Midbrain (tissue), 1 donor: Measurements from ENCODE around the gene BCAS3.
"Not testable (repeated sequence)": the region's sequence is repeated elsewhere in the genome, so short reads cannot be mapped to it uniquely, and the experiment has no call there.

ENCODE experiments used
- DNase-seq: peaks from one replicate; lab custom pipeline; 2025; lab: John Stamatoyannopoulos, UW

BCAS3 gene

GRCh38 chr17:61230972-61231820 is 553.5 kb downstream of the BCAS3 start:
- DNase-seq = no peak

GRCh38 chr17:61232871-61233270 is 555.2 kb downstream of the BCAS3 start:
- DNase-seq = no peak

GRCh38 chr17:61233991-61234750 is 556.5 kb downstream of the BCAS3 start:
- DNase-seq = no peak

GRCh38 chr17:61235001-61235826 is 557.6 kb downstream of the BCAS3 start:
- DNase-seq = no peak

- peak; percentile 45 for DNase-seq
Measured at GRCh38 chr17:61235827-61236197, 558.2 kb downstream of the BCAS3 start.

GRCh38 chr17:61237275-61237674 is 559.6 kb downstream of the BCAS3 start:
- DNase-seq = no peak

DNA sequence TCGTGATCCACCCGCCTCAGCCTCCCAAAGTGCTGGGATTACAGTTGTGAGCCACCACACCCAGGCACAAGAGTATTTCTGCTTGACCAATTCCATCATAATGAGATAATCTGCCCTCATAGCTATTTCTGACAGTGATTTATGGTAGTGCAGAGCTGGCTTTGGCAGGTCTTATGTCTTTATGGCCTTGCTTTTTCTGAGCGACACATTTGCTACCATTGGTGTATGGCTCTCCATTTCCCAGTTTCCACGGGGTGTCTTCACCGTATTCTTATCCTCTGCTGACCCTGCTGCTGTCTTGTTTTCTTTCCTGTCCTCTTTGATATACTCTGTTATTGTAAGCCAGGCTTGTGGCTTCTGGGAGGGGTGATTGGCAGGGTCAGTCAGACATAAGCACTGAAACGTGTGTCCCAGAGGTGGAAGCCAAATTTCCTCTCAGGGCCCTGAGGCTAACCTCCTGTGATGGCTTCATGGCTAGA is 560.8 kb downstream of the BCAS3 start:
- no peak for DNase-seq

DNA sequence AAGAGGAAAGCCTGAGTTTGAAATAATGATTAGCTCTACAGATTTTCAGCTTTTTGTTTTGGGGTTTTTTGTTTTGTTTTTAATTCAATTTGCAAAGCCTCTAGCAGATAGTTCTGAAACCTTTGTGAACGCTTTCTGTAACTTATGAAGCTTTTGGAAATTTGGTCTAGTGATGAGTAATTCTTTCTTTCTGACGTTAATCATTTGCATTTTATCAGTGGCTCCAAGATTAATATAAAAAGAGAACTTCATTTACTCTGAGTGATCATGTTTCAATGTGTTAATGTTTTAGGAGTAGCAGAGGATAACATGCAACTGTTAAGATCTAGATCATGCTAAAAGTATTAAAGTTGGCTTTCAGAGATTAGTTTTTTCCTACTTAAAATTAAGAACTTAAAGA is 561.7 kb downstream of the BCAS3 start:
- DNase-seq = no peak

GRCh38 chr17:61239953-61240352 is 562.3 kb downstream of the BCAS3 start:
- DNase-seq = no peak

GRCh38 chr17:61240851-61241468 is 563.3 kb downstream of the BCAS3 start:
- no peak for DNase-seq

- DNase-seq = not testable (repeated sequence)
Measured at GRCh38 chr17:61244988-61245387, 567.3 kb downstream of the BCAS3 start.

GRCh38 chr17:61245706-61246135 is 568.1 kb downstream of the BCAS3 start:
- no peak for DNase-seq

- no peak for DNase-seq
Measured at GRCh38 chr17:61247439-61247838, 569.8 kb downstream of the BCAS3 start.

GRCh38 chr17:61248399-61248798 is 570.7 kb downstream of the BCAS3 start:
- no peak for DNase-seq

DNA sequence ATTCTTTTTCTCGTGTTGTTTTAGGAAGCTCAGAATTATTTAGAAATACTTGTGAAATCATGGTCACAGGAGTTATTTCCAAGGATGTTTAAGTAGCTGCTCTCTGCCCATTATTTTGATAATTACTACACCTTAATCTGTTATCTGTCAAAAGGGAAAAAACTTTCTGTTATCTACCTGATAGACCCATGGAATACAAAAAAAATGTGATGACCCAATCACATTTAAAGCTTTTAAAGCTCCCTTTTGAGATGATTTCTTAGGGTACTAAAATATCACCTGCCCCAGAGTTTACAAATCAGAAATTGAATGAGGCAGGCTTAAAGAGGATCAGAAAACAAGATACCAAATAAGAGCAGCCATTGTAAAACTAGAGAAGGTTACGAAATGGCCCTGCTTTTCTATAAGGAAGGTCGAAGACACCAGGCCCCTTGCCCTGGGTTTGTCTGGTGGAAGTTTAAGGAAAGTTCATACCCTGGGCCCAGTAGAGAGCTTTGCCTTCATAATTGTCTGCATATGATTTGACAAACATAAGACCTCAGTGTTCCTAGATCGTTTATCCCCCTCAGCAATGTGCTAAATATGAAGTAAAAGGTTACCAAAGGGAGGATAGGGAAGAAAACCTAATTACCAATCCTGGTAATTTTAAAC is 572.1 kb downstream of the BCAS3 start:
- DNase-seq = no peak

GRCh38 chr17:61250335-61250890 is 572.8 kb downstream of the BCAS3 start:
- no peak for DNase-seq

DNA sequence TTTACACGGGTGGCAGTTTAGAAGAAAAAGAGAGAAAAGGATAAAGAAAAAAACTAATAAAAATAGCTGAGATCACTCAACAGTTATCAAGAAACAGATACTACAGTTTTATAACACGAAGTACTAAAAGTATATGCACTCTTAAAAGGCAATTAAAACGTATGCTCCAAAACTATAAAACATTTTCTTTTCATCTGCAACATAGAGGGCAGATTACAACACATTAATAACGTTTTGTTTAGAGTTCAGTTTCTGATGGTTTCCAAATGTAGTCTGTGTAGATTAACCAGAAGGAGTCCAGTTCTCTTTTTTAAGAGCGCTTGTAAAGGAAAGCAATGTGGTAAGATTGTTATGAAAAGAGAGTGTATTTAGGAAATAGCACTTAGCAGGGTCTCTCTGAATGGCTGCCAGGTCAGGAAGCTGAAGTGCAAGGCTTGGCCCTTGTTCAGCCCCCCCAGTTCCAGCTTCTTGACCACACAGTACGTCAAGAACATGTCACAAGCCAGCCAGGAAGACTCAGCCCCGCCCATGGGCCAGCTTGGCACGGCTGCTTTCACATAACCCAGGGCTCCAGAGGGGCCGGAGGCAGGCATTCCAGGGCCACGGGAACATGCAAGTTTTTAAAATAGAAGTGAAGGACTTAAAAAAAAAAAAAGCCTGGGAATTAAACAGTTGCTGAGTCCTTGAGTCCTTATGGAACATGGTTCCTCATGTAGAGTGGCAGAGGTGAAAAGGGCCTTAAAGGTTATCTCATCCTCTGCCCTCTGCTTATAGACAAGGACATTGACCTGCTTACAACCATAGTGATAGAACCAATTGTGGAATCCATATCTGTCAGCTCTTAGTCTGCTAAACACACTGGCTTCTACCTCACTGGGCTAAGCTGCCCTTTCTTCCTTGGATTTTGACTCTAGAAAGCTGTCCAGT is 574.6 kb downstream of the BCAS3 start:
- DNase-seq = peak; percentile 50

GRCh38 chr17:61253362-61253761 is 575.7 kb downstream of the BCAS3 start:
- DNase-seq = no peak

DNA sequence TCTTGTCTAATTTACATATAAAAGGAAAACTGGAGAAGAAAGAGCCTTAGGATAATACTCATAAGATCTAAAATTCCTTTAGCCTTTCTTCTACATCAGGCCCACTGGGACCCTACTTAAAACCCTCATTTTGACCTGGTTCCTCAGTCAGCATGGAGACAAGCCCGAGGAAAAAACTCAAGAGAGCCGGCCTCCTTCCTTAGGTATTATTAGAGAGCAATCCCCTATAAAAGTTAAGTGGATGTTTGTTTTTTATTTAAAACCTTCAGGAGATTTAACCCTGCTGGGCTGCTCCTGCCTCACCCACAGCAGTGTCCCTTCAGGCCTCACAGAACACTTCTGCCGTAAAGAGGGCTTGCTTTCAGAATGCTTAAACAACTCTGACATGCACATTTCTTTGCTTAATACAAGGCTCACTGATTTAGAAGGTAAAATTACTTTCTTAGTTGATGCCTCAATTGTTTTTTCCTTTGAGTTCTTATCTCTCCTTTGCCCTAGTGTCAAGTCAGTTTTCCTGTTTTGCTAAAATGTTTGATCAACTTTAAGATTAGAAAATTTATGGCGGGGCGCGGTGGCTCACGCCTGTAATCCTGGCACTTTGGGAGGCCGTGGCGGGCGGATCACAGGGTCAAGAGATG is 576.4 kb downstream of the BCAS3 start:
- no peak for DNase-seq
